K562 (cell line): Measurements from ENCODE around the gene DSC1. TPM values are rescaled to one million over a fixed set of nuclear protein-coding genes. Genes with fewer than 3 reads are reported as not detected.

Experiments used
- EP300 ChIP-seq: IDR thresholded peaks from 2 replicates; pipeline ENCODE4 v1.6.1; 2012; ENCODE audit warnings: low read length, improper control_type of control experiment
- ERF ChIP-seq: fragments of 450-650 bp; formaldehyde crosslinking; IDR thresholded peaks from 2 replicates; pipeline ENCODE4 v1.4.0; 2020; ENCODE audit warnings: mild to moderate bottlenecking, mixed read lengths
- EZH2 ChIP-seq: IDR thresholded peaks from 2 replicates; pipeline ENCODE4 v1.6.1; 2012; ENCODE audit warnings: low read depth, mild to moderate bottlenecking, inconsistent platforms, low read length, borderline replicate concordance
- FIP1L1 ChIP-seq: fragments of 200-400 bp; formaldehyde crosslinking; IDR thresholded peaks from 2 replicates; pipeline ENCODE4 v1.6.1; 2018; ENCODE audit warnings: mild to moderate bottlenecking, low read depth, low read length; ENCODE audit not compliant: poor library complexity, severe bottlenecking
- HBP1 ChIP-seq: fragments of 450-650 bp; formaldehyde crosslinking; IDR thresholded peaks from 2 replicates; pipeline ENCODE4 v1.4.0; 2022; ENCODE audit warnings: missing genetic modification characterization
- HINFP ChIP-seq: fragments of 450-650 bp; conservative IDR thresholded peaks from 2 replicates; pipeline ENCODE4 v1.6.1; 2016; ENCODE audit warnings: missing genetic modification characterization, low read depth, mild to moderate bottlenecking, control low read depth, missing compliant biosample characterization
- HMBOX1 ChIP-seq: sonication (generic); IDR thresholded peaks from 2 replicates; pipeline ENCODE4 v1.6.1; 2016
- MECOM ChIP-seq: fragments of 250-450 bp; sonication (Bioruptor Pico); IDR thresholded peaks from 2 replicates; pipeline ENCODE4 v1.8.0; 2022; ENCODE audit warnings: inconsistent platforms
- NELFE ChIP-seq: IDR thresholded peaks from 2 replicates; pipeline ENCODE4 v1.6.1; 2011; ENCODE audit warnings: mild to moderate bottlenecking; ENCODE audit not compliant: insufficient read depth, insufficient read length
- NONO ChIP-seq, 2 experiments: fragments of 200-400 bp in 1 of 2; fragments of 450-650 bp in 1 of 2; formaldehyde crosslinking in 1 of 2; IDR thresholded peaks; 2 replicates each; pipeline ENCODE4 v1.6.1; 2017; ENCODE audit warnings: low read depth in 2 of 2, mild to moderate bottlenecking in 2 of 2, moderate library complexity in 2 of 2, low read length in 1 of 2
- RBM34 ChIP-seq: fragments of 200-400 bp; formaldehyde crosslinking; IDR thresholded peaks from 2 replicates; pipeline ENCODE4 v1.6.1; 2018; ENCODE audit warnings: low read length, borderline replicate concordance; ENCODE audit not compliant: insufficient read depth
- SIRT6 ChIP-seq: IDR thresholded peaks from one replicate; pipeline ENCODE4 v1.6.1; 2012; ENCODE audit warnings: low read depth, mild to moderate bottlenecking, control low read depth, inconsistent platforms, low read length, moderate library complexity
- SMAD4 ChIP-seq: fragments of 250-450 bp; sonication (Bioruptor Pico); conservative IDR thresholded peaks from 2 replicates; pipeline ENCODE4 v1.8.0; 2021; ENCODE audit warnings: inconsistent platforms, mild to moderate bottlenecking, moderate library complexity
- ZBTB17 ChIP-seq: fragments of 450-650 bp; formaldehyde crosslinking; IDR thresholded peaks from 2 replicates; pipeline ENCODE4 v1.4.0; 2020; ENCODE audit warnings: mild to moderate bottlenecking
- ZC3H11A ChIP-seq: IDR thresholded peaks from 2 replicates; pipeline ENCODE4 v1.6.1; 2012; ENCODE audit warnings: low read depth, low read length, improper control_type of control experiment
- ZMIZ1 ChIP-seq, 2 experiments: fragments of 150-350 bp in 1 of 2; IDR thresholded peaks; 2 replicates each; pipeline ENCODE4 v1.6.1; 2012 to 2016; ENCODE audit warnings: low read depth in 2 of 2, low read length in 2 of 2, mild to moderate bottlenecking in 1 of 2, moderate library complexity in 1 of 2
- ZNF280B ChIP-seq: fragments of 250-450 bp; sonication (Bioruptor Pico); IDR thresholded peaks from 2 replicates; pipeline ENCODE4 v1.5.1; 2021; ENCODE audit warnings: mild to moderate bottlenecking
- polyA plus RNA-seq, 8 experiments: library from polyadenylated mRNA; depleted of rRNA in 4 of 8; stranded (reverse) in 5 of 8; unstranded in 3 of 8; fragments of >200 nt; fragmentation: Nextera tagmentation in 2 of 8; fragmentation: Illumina TruSeq in 1 of 8; extraction: Ambion mirVana in 2 of 8; extraction: Trizol in 1 of 8; gene quantifications; 2 replicates each; pipeline versions ENCODE4 v1.2.1 to v1.2.3, GENCODE V29; 2011 to 2014; ENCODE audit warnings: inconsistent platforms in 1 of 8, missing spikeins in 1 of 8
- total RNA-seq, 7 experiments: library from RNA; depleted of rRNA in 6 of 7; stranded (reverse); fragments of >200 nt in 6 of 7; fragmentation: Illumina TruSeq in 2 of 7; extraction: Trizol in 2 of 7; gene quantifications; 2 replicates each; pipeline versions ENCODE4 v1.2.1 to v1.2.3, GENCODE V29; 2011 to 2021; ENCODE audit warnings: low replicate concordance in 1 of 7
- TF ChIP-seq, protein P1 (sequence below): fragments of 250-450 bp; sonication (Bioruptor Pico); IDR thresholded peaks from 2 replicates; pipeline ENCODE4 v1.4.0; 2020; ENCODE audit warnings: mild to moderate bottlenecking, moderate library complexity

The DSC1 gene
- total and polyA plus RNA-seq, 9 of the 15 experiments (the other 6 are each of a cell fraction or from before 2014, with no cell fraction given) = 0.04 to 0.07 (median 0.05) TPM; not detected in 4

- no peak for TF ChIP-seq ZMIZ1 (IDR thresholded peaks at IDR 0.05; ENCODE audit: low read depth in 2 of 2, low read length in 2 of 2)
- TF ChIP-seq MECOM (CRISPR knock-in tag) = no peak
- no peak for TF ChIP-seq EZH2
- TF ChIP-seq RBM34 = no peak
- TF ChIP-seq, protein P1, sequence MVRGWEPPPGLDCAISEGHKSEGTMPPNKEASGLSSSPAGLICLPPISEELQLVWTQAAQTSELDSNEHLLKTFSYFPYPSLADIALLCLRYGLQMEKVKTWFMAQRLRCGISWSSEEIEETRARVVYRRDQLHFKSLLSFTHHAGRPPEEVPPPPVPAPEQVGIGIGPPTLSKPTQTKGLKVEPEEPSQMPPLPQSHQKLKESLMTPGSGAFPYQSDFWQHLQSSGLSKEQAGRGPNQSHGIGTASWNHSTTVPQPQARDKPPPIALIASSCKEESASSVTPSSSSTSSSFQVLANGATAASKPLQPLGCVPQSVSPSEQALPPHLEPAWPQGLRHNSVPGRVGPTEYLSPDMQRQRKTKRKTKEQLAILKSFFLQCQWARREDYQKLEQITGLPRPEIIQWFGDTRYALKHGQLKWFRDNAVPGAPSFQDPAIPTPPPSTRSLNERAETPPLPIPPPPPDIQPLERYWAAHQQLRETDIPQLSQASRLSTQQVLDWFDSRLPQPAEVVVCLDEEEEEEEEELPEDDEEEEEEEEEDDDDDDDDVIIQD (CRISPR knock-in tag) = no peak
- no peak for TF ChIP-seq ERF (CRISPR knock-in tag)
- TF ChIP-seq NELFE = no peak
- no peak for TF ChIP-seq ZBTB17 (CRISPR knock-in tag)
- TF ChIP-seq HBP1 (CRISPR knock-in tag) = no peak
- peak; percentile 6; the same call in 1 of the 2 replicates for TF ChIP-seq EP300
- TF ChIP-seq FIP1L1 = no peak
- TF ChIP-seq NONO (IDR thresholded peaks at IDR 0.05; ENCODE audit: low read depth in 2 of 2, low read length in 1 of 2) = no peak
- 0 out of 2 replicates have a peak, but pooled peaks have one; percentile 7 for TF ChIP-seq HMBOX1
- no peak for TF ChIP-seq ZC3H11A
- no peak for TF ChIP-seq SMAD4 (CRISPR knock-in tag)
- TF ChIP-seq HINFP = no peak
- TF ChIP-seq SIRT6 = no peak
- no peak for TF ChIP-seq ZNF280B
Measured at GRCh38 chr18:31102941-31103340, 59.7 kb downstream of the DSC1 start (continued).
